ENCODE data around the gene PPP1R9A.

Gene PPP1R9A

DNA sequence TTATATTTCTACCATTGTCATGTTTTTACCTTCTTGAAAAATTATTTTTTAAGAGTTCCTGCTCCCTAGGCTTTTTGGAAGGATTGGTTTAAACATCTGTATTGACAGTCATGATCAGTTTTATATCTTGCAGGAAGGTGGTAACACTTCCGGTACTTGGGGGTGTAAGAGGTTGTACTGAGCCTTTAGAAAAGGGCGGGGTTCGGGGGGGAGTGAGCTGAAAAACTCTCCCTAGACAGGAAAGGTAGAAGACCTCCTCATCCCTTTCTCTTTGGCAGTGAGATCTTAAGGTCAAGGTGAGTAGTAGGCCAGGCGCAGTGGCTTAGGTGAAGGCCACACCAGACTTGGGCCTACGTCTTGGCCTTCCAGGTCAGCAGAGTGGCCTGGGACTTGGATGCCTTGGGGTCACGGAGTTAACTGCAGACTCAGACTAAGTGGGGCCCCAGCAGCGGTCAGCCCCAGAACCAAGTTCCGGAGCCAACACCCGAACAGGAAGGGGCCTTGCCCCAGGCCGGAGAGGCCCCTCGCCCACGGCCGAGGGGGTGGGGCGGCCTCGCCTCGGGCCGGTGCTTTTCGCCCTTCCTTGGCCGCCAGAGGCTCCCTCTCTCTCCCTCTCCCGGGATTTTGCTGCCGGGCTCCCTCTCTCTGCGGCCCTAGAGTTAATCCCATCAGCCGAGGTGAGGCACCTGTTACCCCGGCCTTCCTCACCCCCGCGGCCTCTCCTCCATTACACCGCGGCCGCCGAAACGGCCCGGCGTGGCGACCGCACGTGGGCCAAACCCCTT lies at the start of gene PPP1R9A:
PPP1R9A (plus strand) TSS at position 569 of the 785 bp plus-strand sequence. CDS start 2,520 bp downstream, outside the sequence.
- TF ChIP-seq, protein P1, sequence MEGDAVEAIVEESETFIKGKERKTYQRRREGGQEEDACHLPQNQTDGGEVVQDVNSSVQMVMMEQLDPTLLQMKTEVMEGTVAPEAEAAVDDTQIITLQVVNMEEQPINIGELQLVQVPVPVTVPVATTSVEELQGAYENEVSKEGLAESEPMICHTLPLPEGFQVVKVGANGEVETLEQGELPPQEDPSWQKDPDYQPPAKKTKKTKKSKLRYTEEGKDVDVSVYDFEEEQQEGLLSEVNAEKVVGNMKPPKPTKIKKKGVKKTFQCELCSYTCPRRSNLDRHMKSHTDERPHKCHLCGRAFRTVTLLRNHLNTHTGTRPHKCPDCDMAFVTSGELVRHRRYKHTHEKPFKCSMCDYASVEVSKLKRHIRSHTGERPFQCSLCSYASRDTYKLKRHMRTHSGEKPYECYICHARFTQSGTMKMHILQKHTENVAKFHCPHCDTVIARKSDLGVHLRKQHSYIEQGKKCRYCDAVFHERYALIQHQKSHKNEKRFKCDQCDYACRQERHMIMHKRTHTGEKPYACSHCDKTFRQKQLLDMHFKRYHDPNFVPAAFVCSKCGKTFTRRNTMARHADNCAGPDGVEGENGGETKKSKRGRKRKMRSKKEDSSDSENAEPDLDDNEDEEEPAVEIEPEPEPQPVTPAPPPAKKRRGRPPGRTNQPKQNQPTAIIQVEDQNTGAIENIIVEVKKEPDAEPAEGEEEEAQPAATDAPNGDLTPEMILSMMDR (conservative IDR thresholded peaks at IDR 0.05; ENCODE audit: control insufficient read depth, insufficient read depth, low read depth, low read length) = peak; percentile 16
- peak within 1 kb of the TSS; percentile 48 for H3K4me3 ChIP-seq (ENCODE audit: control insufficient read depth, low read depth, low read length)
- DNase-seq (ENCODE audit: low read depth) = peak; percentile 6

DNA sequence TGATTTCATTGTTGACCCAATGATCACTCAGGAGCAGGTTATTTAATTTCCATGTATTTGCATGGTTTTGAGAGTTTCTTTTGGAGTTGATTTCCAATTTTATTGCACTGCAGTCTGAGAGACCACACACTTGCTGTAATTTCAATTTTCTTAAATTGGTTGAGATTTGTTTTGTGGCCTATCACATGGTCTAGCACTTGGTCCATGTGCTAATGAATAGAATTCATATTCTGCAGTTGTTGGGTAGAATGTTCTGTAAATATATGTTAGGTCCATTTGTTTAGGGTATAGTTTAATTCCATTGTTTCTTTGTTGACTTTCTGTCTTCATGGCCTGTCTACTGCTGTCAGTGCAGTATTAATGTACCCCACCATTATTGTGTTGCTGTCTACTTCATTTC lies 36.3 kb upstream of the PPP1R9A start:
- TF ChIP-seq, protein P1 (conservative IDR thresholded peaks at IDR 0.05; ENCODE audit: control insufficient read depth, insufficient read depth, low read depth, low read length) = no peak
- no peak overlapping the region for H3K4me3 ChIP-seq (ENCODE audit: control insufficient read depth, low read depth, low read length)
- no peak for DNase-seq (ENCODE audit: low read depth)

DNA sequence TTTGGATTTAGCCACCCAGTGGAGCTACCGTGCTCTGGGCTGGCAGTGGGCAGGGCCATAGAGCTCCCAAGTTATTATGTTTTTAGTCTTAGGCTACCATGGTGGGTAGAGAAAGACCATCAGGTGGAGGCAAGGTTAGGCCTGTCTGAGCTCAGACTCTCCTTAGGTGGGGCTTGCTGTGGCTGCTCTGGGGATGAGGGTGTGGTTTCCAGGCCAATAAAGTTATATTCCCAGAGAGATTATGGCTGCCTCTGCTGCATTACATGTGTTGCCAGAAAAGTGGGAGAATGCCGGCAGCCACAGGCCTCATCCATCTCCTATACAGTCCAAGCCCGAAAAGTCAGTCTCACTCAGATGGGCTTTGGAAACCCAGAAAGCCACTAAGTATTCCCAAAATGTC lies 34.2 kb upstream of the PPP1R9A start:
- DNase-seq (ENCODE audit: low read depth) = no peak
- TF ChIP-seq, protein P1 (conservative IDR thresholded peaks at IDR 0.05; ENCODE audit: control insufficient read depth, insufficient read depth, low read depth, low read length) = no peak
- H3K4me3 ChIP-seq (ENCODE audit: control insufficient read depth, low read depth, low read length) = no peak overlapping the region

DNA sequence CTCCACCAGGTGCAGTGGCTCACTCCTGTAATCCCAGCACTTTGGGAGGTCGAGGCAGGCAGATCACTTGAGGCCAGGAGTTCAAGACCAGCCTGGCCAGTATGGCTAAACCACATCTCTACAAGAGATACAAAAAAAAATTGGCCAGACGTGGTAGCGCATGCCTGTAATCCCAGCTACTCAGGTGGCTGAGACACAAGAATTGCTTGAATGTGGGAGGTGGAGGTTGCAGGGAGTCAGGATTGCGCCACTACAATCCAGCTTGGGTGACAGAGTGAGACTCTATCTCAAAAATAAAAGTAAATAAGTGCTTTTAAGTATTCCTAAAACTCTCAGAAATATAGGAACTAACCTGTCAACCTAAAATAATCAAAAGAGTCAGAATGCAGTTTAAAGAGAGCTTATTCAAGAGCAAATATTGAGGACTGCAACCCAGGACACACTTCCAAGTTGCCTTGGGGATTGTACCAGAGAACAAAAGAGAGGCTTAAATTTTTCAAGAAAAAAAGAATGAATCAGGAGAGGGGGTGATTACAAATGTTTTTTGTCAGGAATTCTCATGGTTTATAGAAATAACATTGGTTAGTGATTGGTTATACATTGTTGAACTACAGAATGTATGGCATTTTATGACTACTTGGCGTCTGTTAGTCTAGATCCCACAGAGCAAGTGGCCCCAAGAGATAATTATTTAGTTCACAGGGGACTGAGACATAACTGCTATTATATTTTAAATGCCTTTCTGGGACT lies 33.2 kb upstream of the PPP1R9A start:
- no peak for DNase-seq (ENCODE audit: low read depth)
- TF ChIP-seq, protein P1 (conservative IDR thresholded peaks at IDR 0.05; ENCODE audit: control insufficient read depth, insufficient read depth, low read depth, low read length) = no peak
- H3K4me3 ChIP-seq (ENCODE audit: control insufficient read depth, low read depth, low read length) = no peak overlapping the region

DNA sequence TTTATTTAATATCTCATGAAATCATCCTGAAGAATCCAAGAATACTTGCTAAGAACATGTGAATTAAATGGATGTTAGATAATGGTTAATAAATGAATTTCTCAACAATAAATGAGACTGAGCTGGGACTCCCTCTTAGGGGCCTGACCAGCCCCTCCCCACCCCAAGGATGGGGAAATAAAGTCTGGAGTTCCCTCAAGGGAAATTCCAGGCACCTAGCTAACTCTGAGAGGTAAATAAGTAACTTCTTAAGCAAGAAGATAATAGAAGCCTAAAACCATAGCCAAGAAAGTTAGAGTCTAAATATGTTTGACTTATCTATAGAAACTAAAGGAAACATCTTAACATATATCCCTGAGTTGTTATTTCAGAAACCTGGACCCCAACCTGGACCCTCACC lies 32.2 kb upstream of the PPP1R9A start:
- no peak for DNase-seq (ENCODE audit: low read depth)
- TF ChIP-seq, protein P1 (conservative IDR thresholded peaks at IDR 0.05; ENCODE audit: control insufficient read depth, insufficient read depth, low read depth, low read length) = no peak

DNA sequence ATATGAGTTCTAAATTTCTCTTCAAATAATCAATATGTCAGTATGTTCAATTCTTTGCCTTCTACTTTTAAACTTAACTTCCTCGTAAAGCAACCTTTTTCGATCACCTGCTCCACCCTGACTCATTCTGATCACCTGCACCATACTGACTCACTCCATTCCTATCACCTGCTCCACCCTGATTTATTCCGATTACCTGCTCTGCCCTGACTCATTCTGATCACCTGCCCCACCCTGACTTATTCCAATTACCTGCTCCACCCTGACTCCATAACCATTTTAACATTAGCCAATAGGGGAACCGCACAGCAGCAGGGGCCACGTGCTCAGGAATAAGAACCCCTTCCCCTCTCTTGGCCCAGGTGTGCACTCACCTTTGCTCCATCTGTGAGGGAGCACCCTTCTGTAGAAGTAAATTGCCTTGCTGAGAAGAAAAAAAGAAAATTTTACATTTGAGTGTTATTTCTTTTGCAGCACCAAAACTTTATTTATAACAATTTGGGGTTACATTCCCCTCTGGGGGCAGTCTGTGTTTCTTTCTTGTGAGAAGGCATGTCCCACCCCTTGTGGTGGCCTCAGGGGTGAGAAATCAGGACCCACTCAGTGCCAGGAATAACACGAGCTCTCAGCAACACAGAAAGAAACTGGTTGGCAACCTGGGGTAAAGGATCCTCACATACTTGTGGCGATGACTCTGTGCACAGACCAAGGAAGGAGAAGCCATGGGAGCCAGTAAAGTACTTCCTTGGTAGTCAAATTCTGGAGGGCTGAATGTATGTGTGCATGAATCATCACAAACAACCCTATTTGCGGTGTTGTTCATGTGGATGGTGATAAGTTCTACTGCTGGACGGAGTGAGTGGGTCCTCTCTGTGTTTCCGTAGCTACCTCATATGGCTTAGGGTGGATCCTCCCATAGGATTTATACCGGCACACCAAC lies 29.4 kb upstream of the PPP1R9A start:
- DNase-seq (ENCODE audit: low read depth) = no peak
- TF ChIP-seq, protein P1 (conservative IDR thresholded peaks at IDR 0.05; ENCODE audit: control insufficient read depth, insufficient read depth, low read depth, low read length) = no peak
- no peak overlapping the region for H3K4me3 ChIP-seq (ENCODE audit: control insufficient read depth, low read depth, low read length)

More for the DNA sequence above, 32.2 kb upstream of the PPP1R9A start:
- H3K4me3 ChIP-seq (ENCODE audit: control insufficient read depth, low read depth, low read length) = no peak overlapping the region
